ENCODE measurements around the gene ZSCAN32.

ZSCAN32 gene

DNA sequence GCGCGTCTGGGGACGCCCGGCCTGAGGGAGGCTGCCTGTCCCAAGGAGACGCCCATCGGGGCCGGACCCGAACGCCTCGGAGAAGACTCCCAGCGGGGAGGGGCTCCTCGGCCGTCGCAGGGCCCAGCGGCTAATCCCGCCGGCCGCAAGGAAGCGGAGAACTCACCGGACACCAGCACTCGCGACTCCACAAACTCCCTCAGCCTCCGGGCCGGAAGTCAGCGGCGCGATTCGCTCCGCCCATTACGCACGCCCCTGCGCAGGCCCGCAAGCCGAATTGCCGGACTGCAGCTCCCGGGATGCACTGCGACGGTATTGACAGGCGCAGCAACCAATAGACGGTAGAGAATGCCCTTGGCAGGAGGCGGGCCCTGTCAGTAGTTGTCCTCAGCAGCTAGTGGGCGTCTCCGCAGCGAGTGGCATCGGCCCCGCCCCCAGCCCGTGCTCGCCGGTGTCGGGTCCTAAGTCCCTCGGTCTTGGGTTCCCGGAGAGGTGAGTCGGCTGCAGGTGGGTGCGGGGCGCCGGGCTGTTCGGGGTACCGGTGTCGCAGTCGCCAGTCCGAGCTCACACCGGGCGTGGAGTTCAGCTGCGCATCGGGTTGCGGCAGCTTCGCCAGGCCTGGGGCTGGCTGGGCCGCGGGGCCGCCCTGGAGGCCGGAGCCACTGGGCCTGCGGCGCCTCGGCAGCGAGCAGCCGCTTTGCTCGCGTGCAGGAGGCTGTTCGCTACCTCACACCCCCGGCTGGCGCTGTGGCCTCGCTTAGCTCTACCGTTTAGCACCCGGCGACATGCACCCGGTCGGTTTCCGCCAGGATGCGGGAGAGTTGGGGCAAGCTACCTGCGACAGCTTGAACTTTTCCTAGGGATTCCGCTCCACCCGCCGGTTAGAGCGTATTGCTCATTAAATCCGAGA is at the start of gene ZSCAN32, which contains the start of gene ZNF174:
Gene ZSCAN32, minus strand, starts transcription at position 226 of the 910 bp plus-strand sequence. CDS start 3,447 bp downstream, outside the sequence.
Gene ZNF174, plus strand, starts transcription at position 437 of the 910 bp plus-strand sequence. CDS start 790 bp downstream, outside the sequence.
- DNase-seq (ENCODE audit: insufficient read length, low spot score), result peak; percentile 99
- FAIRE-seq, result peak; percentile 97

GRCh38 chr16:3444032-3444388 is 43.2 kb upstream of the ZSCAN32 start:
- FAIRE-seq (no peak), DNase-seq (ENCODE audit: insufficient read length, low spot score) (peak; percentile 29)

- FAIRE-seq (no peak), DNase-seq (ENCODE audit: insufficient read length, low spot score) (peak; percentile 74)
Observed at GRCh38 chr16:3443108-3444031, 42.6 kb upstream of the ZSCAN32 start, which contains the start of the genes NAA60 and ZNF597. TSS of gene NAA60 (plus strand) at chr16:3443680. CDS start at chr16:3476228, 32,548 bp downstream. TSS of gene ZNF597 (minus strand) at chr16:3443504. CDS start at chr16:3443153, 351 bp downstream.

- DNase-seq (ENCODE audit: insufficient read length, low spot score) (no peak), FAIRE-seq (no peak)
Observed at GRCh38 chr16:3439637-3440036, 38.8 kb upstream of the ZSCAN32 start.

DNA sequence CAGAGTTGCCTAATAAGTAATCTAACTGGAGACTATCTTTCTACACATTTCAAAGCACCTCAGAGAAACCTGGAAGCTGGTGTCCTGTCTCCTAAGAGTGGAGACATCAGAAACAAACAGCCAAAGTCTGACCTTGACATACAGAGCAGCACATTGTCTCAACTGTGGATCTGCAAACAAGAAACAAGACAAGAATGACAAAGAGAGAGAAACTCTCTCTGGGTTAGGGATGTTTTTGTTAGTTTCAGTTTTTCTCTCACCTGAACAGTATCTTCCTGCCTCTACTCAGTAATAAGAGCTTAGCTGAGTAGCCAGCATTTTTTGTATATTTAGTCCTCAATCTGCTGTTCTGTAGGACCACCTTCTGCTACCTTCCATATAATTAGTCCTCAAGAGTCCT is 33.6 kb upstream of the ZSCAN32 start:
- no peak for DNase-seq (ENCODE audit: insufficient read length, low spot score)

GRCh38 chr16:3431779-3432219 is 31.0 kb upstream of the ZSCAN32 start:
- no peak for DNase-seq (ENCODE audit: insufficient read length, low spot score)
- FAIRE-seq, result no peak

More for the DNA sequence above, 33.6 kb upstream of the ZSCAN32 start:
- FAIRE-seq, result no peak

DNA sequence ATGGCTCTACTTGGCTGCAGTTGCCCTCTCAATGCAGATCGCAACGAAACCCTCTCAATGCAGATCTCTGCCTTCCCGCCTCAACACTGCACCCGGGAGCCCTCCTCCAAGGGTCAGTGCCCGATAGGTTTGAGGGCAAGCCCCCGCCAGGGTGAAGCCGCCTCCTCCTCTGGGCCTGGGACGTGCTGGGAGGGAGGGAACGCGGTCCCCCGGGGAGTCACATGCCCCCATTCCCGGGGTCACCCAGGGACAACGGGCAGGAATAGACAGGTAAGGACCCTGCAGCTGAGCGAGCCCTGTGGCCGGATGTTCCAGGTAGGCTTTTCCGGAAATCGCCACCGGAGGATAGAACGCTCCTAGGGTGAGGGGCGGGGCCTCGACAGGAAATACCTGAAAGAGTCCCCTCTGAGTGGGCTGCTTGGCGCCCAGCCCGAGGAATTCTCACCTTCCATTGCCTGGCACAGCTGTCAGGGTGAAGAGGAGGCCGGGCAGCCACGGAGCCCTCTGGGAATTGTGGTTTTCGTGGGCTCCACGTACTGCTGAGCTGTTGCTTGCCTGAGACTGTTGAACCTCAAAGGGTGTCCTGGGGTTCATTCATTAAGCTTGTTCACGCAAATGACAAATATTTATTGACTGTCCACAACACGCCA is 13.1 kb upstream of the ZSCAN32 start:
- FAIRE-seq, result no peak

DNA sequence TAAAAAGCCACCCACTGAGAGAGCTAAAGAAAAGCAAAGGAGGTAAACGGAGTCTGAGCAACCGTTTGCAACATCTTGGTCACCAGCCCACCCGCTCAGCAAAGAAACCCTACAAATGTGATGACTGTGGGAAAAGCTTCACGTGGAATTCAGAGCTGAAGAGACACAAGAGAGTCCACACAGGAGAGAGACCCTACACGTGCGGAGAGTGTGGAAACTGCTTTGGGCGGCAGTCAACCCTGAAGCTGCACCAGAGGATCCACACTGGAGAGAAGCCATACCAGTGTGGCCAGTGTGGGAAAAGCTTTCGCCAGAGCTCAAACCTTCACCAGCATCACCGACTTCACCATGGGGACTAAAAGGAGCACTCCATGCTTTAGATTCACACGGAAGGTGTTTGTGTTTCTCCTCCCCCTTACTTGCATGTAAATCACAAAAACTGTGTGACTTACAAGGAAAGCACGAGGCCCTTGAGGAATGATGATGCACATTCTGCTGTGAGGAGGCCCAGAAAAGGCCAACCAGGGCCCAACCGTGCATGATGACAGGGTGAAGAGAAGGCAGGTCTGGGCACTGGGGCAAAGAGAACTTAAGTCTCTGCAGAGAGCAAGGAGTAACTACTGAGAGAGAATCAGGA is 7.9 kb upstream of the ZSCAN32 start:
- FAIRE-seq (no peak), DNase-seq (ENCODE audit: insufficient read length, low spot score) (no peak)

More for the DNA sequence above, 13.1 kb upstream of the ZSCAN32 start:
- DNase-seq (ENCODE audit: insufficient read length, low spot score), result no peak

GRCh38 chr16:3401719-3402397 is 1.1 kb upstream of the ZSCAN32 start:
- DNase-seq (ENCODE audit: insufficient read length, low spot score), result peak; percentile 10
- FAIRE-seq, result no peak

GRCh38 chr16:3400446-3400778 is 392 bp downstream of the ZSCAN32 start:
- no peak for FAIRE-seq
- no peak for DNase-seq (ENCODE audit: insufficient read length, low spot score)

DNA sequence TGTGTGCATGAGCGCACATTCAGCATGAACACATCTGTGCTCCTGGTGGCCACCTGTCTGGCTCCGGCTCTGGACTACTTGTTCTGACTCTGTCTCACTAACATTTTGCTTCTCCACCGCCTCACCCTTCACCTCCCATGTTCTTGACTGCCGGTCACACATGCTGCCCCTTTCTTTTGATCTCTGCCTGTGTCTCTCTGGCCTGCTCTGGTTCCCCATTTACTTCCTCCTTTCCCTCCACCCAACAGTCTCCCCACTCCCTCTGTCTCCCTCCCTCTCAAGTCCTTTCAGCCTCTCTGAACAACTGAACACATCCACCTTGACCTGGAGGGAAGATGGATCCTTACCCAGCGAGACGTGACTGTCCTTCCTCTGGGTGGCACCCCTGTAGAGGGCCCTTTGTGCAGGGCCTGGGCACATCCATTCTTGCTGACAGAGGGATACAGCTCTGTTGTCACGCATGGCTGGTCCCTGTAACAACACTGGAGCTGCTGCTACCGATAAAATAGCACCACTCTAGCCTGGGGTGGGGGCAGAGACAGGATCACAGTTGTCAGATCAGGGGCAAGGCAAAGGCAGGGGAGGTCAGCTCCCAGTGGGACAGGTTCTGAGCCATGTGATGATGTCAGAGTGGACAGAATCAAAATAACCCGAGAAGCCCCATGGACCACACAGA is 11.0 kb downstream of the ZSCAN32 start:
- no peak for DNase-seq (ENCODE audit: insufficient read length, low spot score)
- FAIRE-seq, result no peak

DNA sequence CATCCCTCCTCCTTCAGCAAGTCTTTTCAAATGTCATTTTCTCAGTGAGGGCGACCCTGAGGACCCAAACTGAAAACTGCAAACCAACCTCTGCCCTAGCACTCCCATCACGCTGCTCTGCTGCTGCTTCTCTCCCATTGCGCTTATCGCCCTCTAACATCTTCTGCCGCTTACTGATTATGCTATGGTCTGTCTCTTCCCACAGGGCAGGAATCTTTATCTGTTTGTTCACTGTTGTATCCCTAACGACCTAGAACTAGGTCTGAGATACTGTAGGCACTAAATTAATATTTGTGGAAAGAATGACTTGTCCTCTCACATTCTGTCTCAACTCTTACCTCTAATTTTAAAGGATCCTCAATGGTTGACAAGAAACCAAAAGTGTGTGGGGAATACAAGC is 12.5 kb downstream of the ZSCAN32 start:
- FAIRE-seq (no peak), DNase-seq (ENCODE audit: insufficient read length, low spot score) (no peak)

GRCh38 chr16:3383045-3383448 is 17.8 kb downstream of the ZSCAN32 start:
- DNase-seq (ENCODE audit: insufficient read length, low spot score) (no peak), FAIRE-seq (no peak)

DNA sequence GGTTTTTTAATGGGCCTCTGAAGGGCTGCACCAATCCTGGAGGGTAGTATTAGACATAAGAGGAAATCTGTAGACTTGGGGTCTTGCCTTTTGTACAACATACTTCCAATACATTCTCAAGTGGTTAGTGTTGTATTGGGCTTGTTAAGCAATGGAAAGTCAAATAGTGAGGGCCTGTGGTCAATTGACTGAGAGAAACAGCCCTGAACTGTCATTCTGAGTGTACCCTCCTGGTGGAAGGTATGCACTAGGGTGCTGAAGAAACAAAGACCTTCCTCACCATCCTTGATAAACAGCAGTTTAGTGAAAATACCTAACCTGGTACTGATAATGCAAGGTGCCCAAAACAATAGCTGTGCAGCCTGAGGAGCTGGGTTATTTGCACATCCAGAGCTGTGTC is 22.9 kb downstream of the ZSCAN32 start:
- no peak for DNase-seq (ENCODE audit: insufficient read length, low spot score)
- no peak for FAIRE-seq

GRCh38 chr16:3375680-3376079 is 25.1 kb downstream of the ZSCAN32 start:
- FAIRE-seq, result no peak
- no peak for DNase-seq (ENCODE audit: insufficient read length, low spot score)

DNA sequence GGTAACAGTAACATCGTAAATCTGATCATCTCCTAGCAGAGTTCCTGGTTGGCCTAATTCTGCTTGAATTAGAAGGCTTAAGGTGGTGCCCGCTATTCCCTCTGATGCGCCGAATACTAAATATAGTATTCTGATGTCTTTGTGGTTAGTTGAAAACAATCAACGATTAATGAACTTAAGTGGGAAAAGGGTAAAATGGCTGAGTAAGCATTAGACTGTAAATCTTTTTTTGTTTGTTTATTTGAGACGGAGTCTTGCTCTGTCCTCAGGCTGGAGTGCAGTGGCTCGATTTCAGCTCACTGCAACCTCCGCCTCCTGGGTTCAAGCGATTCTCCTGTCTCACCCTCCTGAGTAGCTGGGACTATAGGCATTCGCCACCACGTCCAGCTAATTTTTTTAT is 31.7 kb downstream of the ZSCAN32 start:
- no peak for DNase-seq (ENCODE audit: insufficient read length, low spot score)
- FAIRE-seq, result no peak

DNA sequence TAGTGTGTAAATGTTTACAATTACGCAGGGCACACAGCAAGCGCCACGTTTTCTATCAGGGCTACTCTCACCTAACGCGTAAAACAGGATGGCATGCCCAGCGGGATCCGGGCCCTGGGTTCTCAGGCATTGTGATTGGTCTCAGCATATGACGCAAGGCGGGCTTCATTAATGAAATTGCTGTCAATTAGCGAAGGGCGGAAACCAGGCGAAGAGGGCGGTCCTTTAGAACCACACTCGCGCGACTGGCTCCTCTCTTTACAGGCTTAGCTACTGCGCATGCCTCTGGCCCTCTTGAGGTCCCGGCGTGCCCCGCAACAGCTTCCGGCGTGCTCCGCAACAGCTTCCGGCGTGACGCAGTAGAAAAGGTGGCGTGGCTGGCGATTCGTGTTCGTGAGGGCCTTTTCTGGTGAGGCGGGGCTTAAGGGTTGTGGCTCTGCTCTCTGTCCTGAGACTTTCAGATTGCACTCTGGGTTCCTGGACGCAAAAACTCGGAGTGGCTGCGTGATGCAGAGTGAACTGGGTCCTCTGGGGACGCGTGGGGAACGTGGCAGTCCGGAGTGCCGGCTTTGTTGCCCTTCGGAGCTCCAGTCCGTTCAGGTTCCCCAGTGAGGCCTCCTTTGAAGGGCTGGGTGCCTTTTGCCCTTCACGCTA is 35.9 kb downstream of the ZSCAN32 start:
- FAIRE-seq (peak; percentile 95), DNase-seq (ENCODE audit: insufficient read length, low spot score) (peak; percentile 97)

GRCh38 chr16:3363793-3364192 is 37.0 kb downstream of the ZSCAN32 start:
- FAIRE-seq (peak; percentile 26), DNase-seq (ENCODE audit: insufficient read length, low spot score) (no peak)

Measured in HTR-8/SVneo (cell line).